HG03280 (cell line): ENCODE results near the gene MGLL.

Source experiments
- ATAC-seq: cut with Tn5 transposase; IDR thresholded peaks from one replicate; pipeline ENCODE4 v1.9.1; 2021; ENCODE audit warnings: mild to moderate bottlenecking, moderate library complexity; ENCODE audit not compliant: unreplicated experiment

MGLL gene

DNA sequence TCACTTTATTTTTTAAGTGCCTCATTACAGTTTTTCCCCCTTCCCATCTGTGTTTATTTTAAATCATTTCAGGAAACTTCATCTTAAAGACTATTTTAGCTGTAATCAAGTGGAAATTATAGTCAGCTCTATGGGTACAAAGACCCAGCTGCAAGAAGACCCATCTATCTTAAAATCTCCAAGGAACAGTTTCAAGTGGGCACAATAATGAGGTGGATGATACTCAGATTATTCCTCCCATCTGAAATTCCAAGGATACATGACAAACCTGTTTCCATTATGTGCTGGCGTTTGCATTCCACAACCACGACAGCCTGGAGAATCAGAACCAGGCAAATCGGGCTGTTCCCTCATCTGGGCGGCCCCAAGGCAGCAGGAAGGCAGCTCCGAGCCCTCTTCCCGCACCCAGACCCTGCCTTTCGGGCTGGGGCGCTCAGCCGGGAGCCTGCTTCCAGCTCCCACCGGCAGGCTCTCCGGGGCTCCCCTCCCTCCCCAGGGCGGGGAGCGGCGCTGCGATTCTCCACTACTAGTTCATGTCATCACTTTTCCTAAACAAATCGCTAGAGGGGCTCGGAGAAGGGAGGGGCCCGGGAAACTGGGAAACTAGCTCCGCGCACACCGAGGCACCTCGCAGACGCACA, at the start of gene MGLL:
TSS of gene MGLL (minus strand) at position 475 of the 641 bp plus-strand sequence. CDS start at position 278, 197 bp downstream.
- ATAC-seq = peak; percentile 23

DNA sequence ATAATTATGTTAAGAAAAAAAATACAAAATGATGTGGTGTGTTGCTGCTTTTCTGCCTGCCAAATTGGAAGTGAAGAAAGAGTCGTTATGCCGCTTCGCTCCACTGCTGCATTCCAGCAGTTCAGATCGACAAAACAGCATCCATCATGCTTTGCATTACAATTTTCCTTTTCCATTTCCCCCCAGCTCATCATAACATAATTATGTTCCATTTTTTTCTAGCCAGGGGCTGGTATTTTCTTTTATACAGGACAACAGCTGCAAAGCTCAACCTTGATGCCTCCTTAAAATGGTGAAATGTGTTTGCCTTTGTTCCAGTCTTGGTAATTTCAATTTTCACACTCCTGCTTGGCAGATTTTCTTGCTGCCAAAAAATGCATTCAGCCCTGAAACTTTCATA, 47.8 kb upstream of the MGLL start:
- ATAC-seq = no peak

DNA sequence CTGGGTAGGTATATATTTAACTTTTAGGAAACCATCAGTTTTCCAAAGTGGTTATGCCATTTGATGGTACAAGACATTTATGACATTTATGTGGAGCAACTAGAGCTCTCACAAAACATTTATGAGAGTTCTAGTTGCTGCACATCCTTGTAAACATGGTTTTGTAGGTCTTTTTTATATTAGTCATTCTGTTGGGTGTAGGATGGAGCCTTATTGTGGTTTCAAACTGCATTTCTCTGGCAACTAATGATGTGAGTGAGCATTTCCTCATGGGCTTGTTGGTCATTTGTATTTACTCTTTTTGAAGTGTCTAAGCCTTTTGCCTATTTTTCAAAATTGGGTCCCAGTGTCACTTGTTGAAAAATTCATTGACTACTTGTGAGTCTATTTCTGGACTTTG, 45.7 kb upstream of the MGLL start:
- ATAC-seq = no peak

- ATAC-seq = no peak
Observed at GRCh38 chr3:127867412-127867811, 45.1 kb upstream of the MGLL start.

GRCh38 chr3:127865941-127866340, 43.6 kb upstream of the MGLL start:
- no peak for ATAC-seq

- no peak for ATAC-seq
Observed at GRCh38 chr3:127860211-127860696, 37.9 kb upstream of the MGLL start.

GRCh38 chr3:127859730-127860129, 37.4 kb upstream of the MGLL start:
- ATAC-seq = no peak

DNA sequence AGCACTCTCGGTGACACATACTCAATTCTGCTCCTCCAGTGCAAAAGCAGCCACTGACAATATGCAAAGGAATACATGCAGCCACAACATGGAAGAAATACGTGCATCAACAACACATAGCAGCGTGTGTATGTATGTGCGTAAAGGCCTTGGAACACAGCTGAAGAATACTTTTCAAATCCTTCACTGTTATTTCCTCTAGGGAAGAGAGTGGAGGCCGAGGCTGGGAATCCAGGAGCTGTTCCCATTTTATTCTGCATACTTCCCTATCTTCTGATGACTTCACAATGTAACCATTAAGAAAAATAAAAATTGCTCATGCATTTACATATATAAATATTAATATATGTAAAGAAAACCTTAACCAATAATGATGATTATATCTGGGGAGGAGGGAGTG, 36.6 kb upstream of the MGLL start:
- no peak for ATAC-seq

DNA sequence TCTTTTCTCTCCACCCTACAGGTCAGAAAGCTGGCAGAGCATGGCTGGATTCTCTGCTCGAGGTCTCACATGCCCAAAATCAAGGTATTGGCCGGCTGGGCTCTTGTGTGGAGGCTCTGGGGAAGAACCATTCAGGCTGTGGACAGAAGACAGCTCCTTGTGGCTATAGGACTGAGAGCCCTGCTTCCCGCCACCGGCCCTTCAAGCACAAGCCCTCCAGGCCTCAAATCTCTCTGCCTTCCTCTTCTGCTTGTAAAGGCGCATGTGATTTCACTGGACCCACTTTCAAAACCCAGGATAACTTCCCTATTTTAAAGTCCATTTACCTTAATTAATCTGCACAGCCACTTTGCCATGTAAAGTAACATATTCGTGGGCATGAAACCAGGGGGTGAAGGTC, 36.2 kb upstream of the MGLL start:
- no peak for ATAC-seq

DNA sequence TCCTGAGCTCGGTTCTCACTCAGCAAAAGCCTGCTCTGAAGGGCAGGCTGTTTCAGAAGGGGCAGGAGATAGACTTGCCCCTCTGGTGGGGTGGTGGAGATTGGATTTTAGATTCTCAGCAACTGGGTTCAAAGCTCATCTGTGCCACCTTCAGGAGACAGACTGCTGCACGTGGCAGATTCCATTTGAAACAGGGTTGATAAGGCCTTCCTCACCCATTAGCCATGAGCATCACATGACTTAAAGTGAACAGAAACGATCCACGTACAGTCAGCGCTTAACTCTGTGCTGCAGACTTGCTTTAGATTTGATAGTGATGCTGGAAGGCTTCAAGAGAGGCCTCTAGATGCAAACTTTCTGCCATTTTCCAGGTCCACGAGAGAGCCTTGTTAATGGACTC, 35.0 kb upstream of the MGLL start:
- no peak for ATAC-seq

GRCh38 chr3:127856801-127857200, 34.5 kb upstream of the MGLL start:
- ATAC-seq = no peak

DNA sequence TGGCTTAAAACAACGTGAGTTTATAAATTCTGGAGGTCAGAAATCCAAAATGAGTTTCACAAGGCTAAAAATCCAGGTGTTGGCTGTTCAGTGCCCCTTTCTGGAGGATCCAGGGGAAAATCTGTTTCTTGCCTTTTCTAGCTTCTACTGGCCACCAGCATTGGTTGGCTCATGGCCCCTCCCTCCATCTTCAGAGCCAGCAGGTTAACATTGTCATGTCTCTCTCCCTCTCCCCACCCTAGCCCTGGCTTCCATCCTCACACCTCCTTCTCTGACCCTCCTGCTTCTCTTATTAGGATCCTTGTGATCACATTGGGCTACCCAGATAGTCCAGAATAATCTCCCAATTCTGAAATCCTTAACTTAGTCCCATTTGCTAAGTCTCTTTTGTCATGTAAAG, 32.9 kb upstream of the MGLL start:
- no peak for ATAC-seq

- ATAC-seq = no peak
Observed at GRCh38 chr3:127853681-127854080, 31.4 kb upstream of the MGLL start.

GRCh38 chr3:127851899-127852298, 29.6 kb upstream of the MGLL start:
- ATAC-seq = no peak

- ATAC-seq = no peak
Observed at GRCh38 chr3:127849368-127849767, 27.1 kb upstream of the MGLL start.

- ATAC-seq = no peak
Observed at GRCh38 chr3:127848131-127849129, 26.1 kb upstream of the MGLL start.

- no peak for ATAC-seq
Observed at GRCh38 chr3:127847236-127847720, 25.0 kb upstream of the MGLL start.

- no peak for ATAC-seq
Observed at GRCh38 chr3:127846576-127846975, 24.3 kb upstream of the MGLL start.

GRCh38 chr3:127844326-127844942, 22.1 kb upstream of the MGLL start:
- ATAC-seq = no peak

GRCh38 chr3:127840671-127841070, 18.4 kb upstream of the MGLL start:
- no peak for ATAC-seq

- ATAC-seq = no peak
Observed at GRCh38 chr3:127839099-127839498, 16.8 kb upstream of the MGLL start.
